IPS-18a (cell line): Measurements from ENCODE around the gene MON1A.
"Not testable (repeated sequence)": the region's sequence is repeated elsewhere in the genome, so short reads cannot be mapped to it uniquely, and the experiment has no call there.

Source experiments
- H3K27ac ChIP-seq: one replicate; pipeline ENCODE4 v1.5.1; 2013; ENCODE audit warnings: low read length
- H3K27me3 ChIP-seq: one replicate; pipeline ENCODE4 v1.6.1; 2013; ENCODE audit warnings: mild to moderate bottlenecking, low read length; ENCODE audit not compliant: control insufficient read depth, insufficient read depth
- H3K36me3 ChIP-seq: one replicate; pipeline ENCODE4 v1.6.1; 2013; ENCODE audit warnings: low read depth, low read length; ENCODE audit not compliant: control insufficient read depth
- H3K4me1 ChIP-seq: one replicate; pipeline ENCODE4 v1.6.1; 2013; ENCODE audit warnings: low read depth, low read length; ENCODE audit not compliant: control insufficient read depth
- H3K4me3 ChIP-seq: one replicate; pipeline ENCODE4 v1.5.1; 2013; ENCODE audit warnings: low read length
- H3K9ac ChIP-seq: one replicate; pipeline ENCODE4 v1.6.1; 2013; ENCODE audit warnings: mild to moderate bottlenecking, low read length, moderate library complexity
- H3K9me3 ChIP-seq: one replicate; pipeline ENCODE4 v1.6.1; 2013; ENCODE audit warnings: low read depth, low read length; ENCODE audit not compliant: control insufficient read depth

The MON1A gene

GRCh38 chr3:49916686-49917085 lies 12.9 kb downstream of the MON1A start:
- H3K9me3 ChIP-seq = no peaks in the 10 kb centered on the region
- H3K4me1 ChIP-seq = no peaks in the 10 kb centered on the region
- H3K9ac ChIP-seq = no peak overlapping the region
- H3K36me3 ChIP-seq = no peaks in the 10 kb centered on the region
- H3K4me3 ChIP-seq = no peak overlapping the region
- H3K27ac ChIP-seq = no peak overlapping the region
- H3K27me3 ChIP-seq = peaks cover 5% of the 10 kb centered on the region

- Histone ChIP-seq H3K4me1 (peaks cover 7% of the 10 kb centered on the region), H3K27me3 (peaks cover 14% of the 10 kb centered on the region), H3K36me3 (no peaks in the 10 kb centered on the region), H3K4me3 (no peak overlapping the region), H3K27ac (no peak overlapping the region), H3K9me3 (no peaks in the 10 kb centered on the region), H3K9ac (no peak overlapping the region)
Measured at GRCh38 chr3:49914906-49915305, 14.7 kb downstream of the MON1A start.

DNA sequence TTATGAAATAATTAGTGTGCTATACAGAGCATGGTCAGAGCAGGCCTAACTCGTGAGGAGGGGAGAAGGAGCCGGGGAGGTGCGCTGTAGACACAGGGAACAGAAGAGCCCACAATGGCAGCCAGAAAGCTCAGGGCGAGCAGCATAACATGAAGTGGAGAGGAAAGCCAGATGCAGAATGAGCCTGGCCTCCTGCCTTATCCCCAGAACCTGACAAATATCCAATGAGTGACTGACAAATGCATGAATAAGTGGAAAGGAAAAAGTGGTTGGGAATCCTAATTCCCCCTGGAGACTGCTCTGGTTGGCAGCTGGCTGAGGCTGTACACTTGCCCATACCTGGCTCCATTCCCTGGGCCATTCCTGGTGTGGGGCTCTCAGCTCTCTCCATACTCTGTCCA lies 16.7 kb downstream of the MON1A start:
- H3K27ac ChIP-seq = no peak overlapping the region
- H3K9me3 ChIP-seq = no peaks in the 10 kb centered on the region
- no peak overlapping the region for H3K9ac ChIP-seq
- H3K4me3 ChIP-seq = no peak overlapping the region
- H3K4me1 ChIP-seq = peaks cover 11% of the 10 kb centered on the region
- peaks cover 28% of the 10 kb centered on the region for H3K27me3 ChIP-seq
- H3K36me3 ChIP-seq = no peaks in the 10 kb centered on the region

GRCh38 chr3:49911611-49912010 lies 18.0 kb downstream of the MON1A start:
- Histone ChIP-seq H3K36me3 (no peaks in the 10 kb centered on the region), H3K4me1 (peaks cover 12% of the 10 kb centered on the region), H3K9ac (no peak overlapping the region), H3K27ac (no peak overlapping the region), H3K4me3 (no peak overlapping the region), H3K27me3 (peaks cover 28% of the 10 kb centered on the region), H3K9me3 (no peaks in the 10 kb centered on the region)

- H3K36me3 ChIP-seq = no peaks in the 10 kb centered on the region
- H3K27ac ChIP-seq = no peak overlapping the region
- H3K4me3 ChIP-seq = peak overlapping the region; percentile 48
- no peaks in the 10 kb centered on the region for H3K9me3 ChIP-seq
- H3K4me1 ChIP-seq = peaks cover 17% of the 10 kb centered on the region
- H3K9ac ChIP-seq = no peak overlapping the region
- H3K27me3 ChIP-seq = peaks cover 28% of the 10 kb centered on the region
Measured at GRCh38 chr3:49911124-49911420, 18.5 kb downstream of the MON1A start.

GRCh38 chr3:49910409-49911123 lies 19.0 kb downstream of the MON1A start:
- H3K27ac ChIP-seq = no peak overlapping the region
- peaks cover 20% of the 10 kb centered on the region for H3K4me1 ChIP-seq
- H3K4me3 ChIP-seq = peak overlapping the region; percentile 48
- H3K9ac ChIP-seq = no peak overlapping the region
- H3K9me3 ChIP-seq = no peaks in the 10 kb centered on the region
- H3K27me3 ChIP-seq = peaks cover 28% of the 10 kb centered on the region
- H3K36me3 ChIP-seq = no peaks in the 10 kb centered on the region

- peaks cover 23% of the 10 kb centered on the region for H3K4me1 ChIP-seq
- no peaks in the 10 kb centered on the region for H3K36me3 ChIP-seq
- H3K9me3 ChIP-seq = no peaks in the 10 kb centered on the region
- H3K27ac ChIP-seq = no peak overlapping the region
- no peak overlapping the region for H3K9ac ChIP-seq
- H3K27me3 ChIP-seq = peaks cover 28% of the 10 kb centered on the region
- H3K4me3 ChIP-seq = no peak overlapping the region
Measured at GRCh38 chr3:49908373-49909199, 21.0 kb downstream of the MON1A start.

- Histone ChIP-seq H3K9ac (no peak overlapping the region), H3K4me3 (no peak overlapping the region), H3K36me3 (no peaks in the 10 kb centered on the region), H3K27me3 (peaks cover 23% of the 10 kb centered on the region), H3K27ac (no peak overlapping the region), H3K4me1 (peaks cover 19% of the 10 kb centered on the region), H3K9me3 (no peaks in the 10 kb centered on the region)
Measured at GRCh38 chr3:49906073-49906743, 23.4 kb downstream of the MON1A start.

GRCh38 chr3:49904448-49904847 lies 25.2 kb downstream of the MON1A start:
- not testable (repeated sequence) for H3K27ac ChIP-seq, H3K9ac ChIP-seq, H3K9me3 ChIP-seq, H3K36me3 ChIP-seq
- H3K27me3 ChIP-seq = peaks cover 14% of the 10 kb centered on the region
- H3K4me3 ChIP-seq = peak overlapping the region; percentile 20
- H3K4me1 ChIP-seq = peaks cover 15% of the 10 kb centered on the region

DNA sequence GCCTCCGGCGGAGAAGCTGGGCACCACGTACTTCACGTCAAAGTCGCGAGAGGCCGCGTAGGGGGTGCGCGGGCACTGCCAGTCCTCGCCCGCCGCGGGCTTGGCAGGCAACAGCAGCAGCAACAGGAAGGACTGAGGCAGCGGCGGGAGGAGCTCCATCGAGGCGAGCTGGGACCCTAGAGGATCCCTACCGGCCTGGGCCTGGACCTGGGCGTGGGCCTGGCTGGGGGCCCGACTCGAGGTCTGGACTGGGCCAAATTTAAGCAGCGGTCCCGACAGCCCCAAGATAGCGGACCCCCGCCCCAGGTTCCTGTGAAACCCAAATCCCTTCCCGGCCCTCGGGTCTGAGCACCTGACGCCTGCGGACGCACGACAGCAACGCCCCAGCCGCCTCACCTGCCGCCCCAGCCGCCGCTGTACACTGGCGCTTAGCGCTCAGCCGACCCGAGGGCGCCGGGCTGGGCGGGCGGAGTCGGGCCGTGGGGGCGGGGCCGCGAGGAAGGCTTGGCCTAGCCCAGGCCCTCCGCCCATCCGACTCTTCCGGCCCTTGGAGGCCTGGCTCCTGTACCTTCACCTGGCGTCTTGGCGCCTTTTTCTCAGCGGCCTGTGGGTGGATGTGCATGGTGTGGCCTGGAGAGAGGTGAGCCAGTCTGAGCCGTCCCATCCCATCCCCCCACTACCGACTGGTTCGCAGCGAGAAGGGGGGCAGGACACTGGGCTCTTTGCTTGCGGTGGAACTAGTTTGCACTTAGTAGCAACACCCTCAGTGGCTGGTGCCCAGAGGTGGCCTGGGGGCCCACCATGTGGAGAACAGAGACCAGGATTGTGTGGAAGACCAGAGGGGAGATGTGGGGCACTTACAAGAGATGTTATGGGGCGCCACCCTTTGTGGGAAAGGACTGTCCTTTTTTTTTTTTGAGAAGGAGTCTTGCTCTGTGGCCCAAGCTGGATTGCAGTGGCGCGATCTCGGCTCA lies 25.9 kb downstream of the MON1A start, which contains the start of gene MST1R:
TSS of gene MST1R (minus strand) at position 423 of the 974 bp plus-strand sequence. CDS start at position 159, 264 bp downstream.
- H3K9ac ChIP-seq = peak within 1 kb of the TSS; percentile 14
- peaks cover 7% of the 10 kb centered on the region for H3K27me3 ChIP-seq
- no peaks in the 10 kb centered on the region for H3K36me3 ChIP-seq
- peaks cover 15% of the 10 kb centered on the region for H3K4me1 ChIP-seq
- no peaks in the 10 kb centered on the region for H3K9me3 ChIP-seq
- no peak within 1 kb of the TSS for H3K27ac ChIP-seq
- H3K4me3 ChIP-seq = peak within 1 kb of the TSS; percentile 26
